Limb (tissue), 2 donors: ENCODE measurements around the gene HAGHL.
"Not testable (repeated sequence)": the region's sequence is repeated elsewhere in the genome, so short reads cannot be mapped to it uniquely, and the experiment has no call there.

ENCODE experiments used
- DNase-seq, 2 donors: peaks; one replicate each; pipeline ENCODE4 v3.0.0-alpha.2; 2016; ENCODE audit errors: extremely low spot score in 2 of 2

Gene HAGHL

GRCh38 chr16:707062-707538 lies 19.8 kb upstream of the HAGHL start:
- no peak for DNase-seq

GRCh38 chr16:708019-708418 lies 18.9 kb upstream of the HAGHL start:
- DNase-seq = no peak

- DNase-seq = no peak
Measured at GRCh38 chr16:708959-709358, 17.9 kb upstream of the HAGHL start.

- DNase-seq = peak; percentile 65 to 89
Measured at GRCh38 chr16:709566-710499, 17.1 kb upstream of the HAGHL start.

- no peak for DNase-seq
Measured at GRCh38 chr16:710500-711075, 16.3 kb upstream of the HAGHL start.

- no peak for DNase-seq
Measured at GRCh38 chr16:711084-711483, 15.8 kb upstream of the HAGHL start.

- peak; percentile 50 to 85 for DNase-seq
Measured at GRCh38 chr16:711548-712320, 15.2 kb upstream of the HAGHL start.

GRCh38 chr16:712740-713250 lies 14.1 kb upstream of the HAGHL start:
- DNase-seq = not testable (repeated sequence)

- no peak for DNase-seq
Measured at GRCh38 chr16:714079-714478, 12.8 kb upstream of the HAGHL start.

- DNase-seq = peak; percentile 91 to 94
Measured at GRCh38 chr16:714558-715476, 12.1 kb upstream of the HAGHL start, which contains the start of gene METRN. TSS of gene METRN (plus strand) at chr16:715118. CDS start at chr16:715290, 172 bp downstream.

GRCh38 chr16:715477-716199 lies 11.3 kb upstream of the HAGHL start:
- no peak for DNase-seq

GRCh38 chr16:716200-716568 lies 10.7 kb upstream of the HAGHL start:
- peak in 1 of 2 donors; percentile 71 for DNase-seq

- no peak for DNase-seq
Measured at GRCh38 chr16:716768-717325, 10.1 kb upstream of the HAGHL start.

- DNase-seq = peak in 1 of 2 donors; percentile 68
Measured at GRCh38 chr16:717450-718245, 9.3 kb upstream of the HAGHL start.

- no peak for DNase-seq
Measured at GRCh38 chr16:718389-718788, 8.5 kb upstream of the HAGHL start.

GRCh38 chr16:718922-719321 lies 8.0 kb upstream of the HAGHL start:
- no peak for DNase-seq

GRCh38 chr16:719815-720446 lies 7.0 kb upstream of the HAGHL start:
- DNase-seq = no peak

- DNase-seq = peak in 1 of 2 donors; percentile 81
Measured at GRCh38 chr16:720447-720989, 6.4 kb upstream of the HAGHL start.
